ENCODE measurements around the gene PLEKHA7.

Gene PLEKHA7

DNA sequence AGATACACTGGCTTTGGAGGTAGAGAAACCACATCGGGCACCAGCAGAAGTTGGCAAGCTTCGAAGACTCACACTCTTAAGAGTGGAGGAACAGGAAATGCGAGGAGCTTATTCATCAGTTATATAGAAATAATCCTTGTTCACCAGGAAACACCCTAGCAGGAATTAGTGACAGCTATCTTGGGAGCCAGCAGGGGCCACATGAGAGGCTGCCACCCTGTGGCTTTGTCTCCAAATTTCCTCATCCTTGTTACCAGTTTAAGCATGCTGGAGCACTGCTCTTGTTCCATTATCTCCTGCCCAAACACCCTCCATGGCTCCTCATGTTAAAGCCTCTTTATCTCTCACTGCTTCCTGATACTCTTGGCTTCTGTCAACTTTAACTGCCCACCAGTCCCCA, 131.0 kb downstream of the PLEKHA7 start:
- Histone ChIP-seq H3K9ac (ENCODE audit: low read length) (no peak overlapping the region), H3K27ac (ENCODE audit: low read depth, low read length) (peak overlapping the region; percentile 45)

DNA sequence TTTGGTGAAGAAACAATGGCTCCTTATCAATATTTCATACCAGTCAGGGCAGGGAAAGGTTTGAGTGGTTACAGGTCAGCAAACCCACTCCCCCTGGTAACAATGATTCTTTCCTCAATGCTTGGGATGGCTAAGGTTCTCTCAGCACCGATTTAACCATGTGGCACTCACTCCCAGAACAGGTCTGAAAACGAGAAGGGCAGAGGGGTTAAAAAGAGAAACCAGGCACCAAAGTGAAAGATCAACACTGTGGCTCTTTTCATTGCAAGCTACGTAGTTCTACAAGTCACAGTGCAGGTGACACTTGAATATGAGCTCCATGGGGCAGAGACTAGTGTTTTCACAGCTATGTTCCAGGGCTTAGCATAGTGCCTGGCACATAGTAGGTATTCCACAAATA, 132.4 kb downstream of the PLEKHA7 start:
- Histone ChIP-seq H3K36me3 (ENCODE audit: control insufficient read depth, insufficient read depth, low read length) (no peaks in the 10 kb centered on the region), H3K18ac (ENCODE audit: low read length) (no peak overlapping the region), H2BK5ac (ENCODE audit: low read length) (no peak overlapping the region), H3K4me3 (ENCODE audit: low read length) (no peak overlapping the region), H3K27me3 (ENCODE audit: insufficient read depth, low read length, poor library complexity) (no peaks in the 10 kb centered on the region), H3K9ac (ENCODE audit: low read length) (no peak overlapping the region), H3K4me2 (ENCODE audit: low read length) (no peak overlapping the region), H3K56ac (ENCODE audit: low read length) (no peak overlapping the region), H3K27ac (ENCODE audit: low read depth, low read length) (no peak overlapping the region), H3K4ac (ENCODE audit: low read depth, low read length) (no peak overlapping the region), H4K8ac (ENCODE audit: low read depth, low read length) (no peak overlapping the region), H3K4me1 (ENCODE audit: control insufficient read depth, low read depth, low read length) (peaks cover 21% of the 10 kb centered on the region), H2AK5ac (ENCODE audit: low read length) (no peak overlapping the region), H3K23ac (ENCODE audit: low read length) (no peak overlapping the region), H3K79me1 (ENCODE audit: low read length) (no peaks in the 10 kb centered on the region), H2BK120ac (ENCODE audit: low read depth, low read length) (no peak overlapping the region), H3K79me2 (ENCODE audit: control insufficient read depth, insufficient read depth, low read length) (no peaks in the 10 kb centered on the region), H2BK15ac (replicated peaks; ENCODE audit: low read depth) (no peak overlapping the region), H4K5ac (ENCODE audit: low read length) (no peak overlapping the region)
- no CpG with 5 or more reads among the region's 3 CpGs for WGBS (ENCODE audit: extremely low coverage, insufficient coverage, low lambda C conversion rate)
- no peak for DNase-seq

More for the DNA sequence above, 131.0 kb downstream of the PLEKHA7 start:
- peak; percentile 94 for DNase-seq
- Histone ChIP-seq H3K4ac (ENCODE audit: low read depth, low read length) (no peak overlapping the region), H2AK5ac (ENCODE audit: low read length) (no peak overlapping the region), H2BK15ac (replicated peaks; ENCODE audit: low read depth) (no peak overlapping the region), H3K27me3 (ENCODE audit: insufficient read depth, low read length, poor library complexity) (no peaks in the 10 kb centered on the region), H3K4me3 (ENCODE audit: low read length) (no peak overlapping the region), H3K4me2 (ENCODE audit: low read length) (no peak overlapping the region), H3K56ac (ENCODE audit: low read length) (peak overlapping the region; percentile 35), H4K5ac (ENCODE audit: low read length) (no peak overlapping the region), H2BK120ac (ENCODE audit: low read depth, low read length) (no peak overlapping the region), H3K79me1 (ENCODE audit: low read length) (no peaks in the 10 kb centered on the region), H3K36me3 (ENCODE audit: control insufficient read depth, insufficient read depth, low read length) (no peaks in the 10 kb centered on the region), H3K79me2 (ENCODE audit: control insufficient read depth, insufficient read depth, low read length) (no peaks in the 10 kb centered on the region), H3K4me1 (ENCODE audit: control insufficient read depth, low read depth, low read length) (peaks cover 17% of the 10 kb centered on the region), H3K18ac (ENCODE audit: low read length) (peak overlapping the region; percentile 40), H3K23ac (ENCODE audit: low read length) (no peak overlapping the region), H4K8ac (ENCODE audit: low read depth, low read length) (no peak overlapping the region), H2BK5ac (ENCODE audit: low read length) (peak overlapping the region; percentile 71)
- WGBS (ENCODE audit: extremely low coverage, insufficient coverage, low lambda C conversion rate) = no CpG with 5 or more reads among the region's 3 CpGs

DNA sequence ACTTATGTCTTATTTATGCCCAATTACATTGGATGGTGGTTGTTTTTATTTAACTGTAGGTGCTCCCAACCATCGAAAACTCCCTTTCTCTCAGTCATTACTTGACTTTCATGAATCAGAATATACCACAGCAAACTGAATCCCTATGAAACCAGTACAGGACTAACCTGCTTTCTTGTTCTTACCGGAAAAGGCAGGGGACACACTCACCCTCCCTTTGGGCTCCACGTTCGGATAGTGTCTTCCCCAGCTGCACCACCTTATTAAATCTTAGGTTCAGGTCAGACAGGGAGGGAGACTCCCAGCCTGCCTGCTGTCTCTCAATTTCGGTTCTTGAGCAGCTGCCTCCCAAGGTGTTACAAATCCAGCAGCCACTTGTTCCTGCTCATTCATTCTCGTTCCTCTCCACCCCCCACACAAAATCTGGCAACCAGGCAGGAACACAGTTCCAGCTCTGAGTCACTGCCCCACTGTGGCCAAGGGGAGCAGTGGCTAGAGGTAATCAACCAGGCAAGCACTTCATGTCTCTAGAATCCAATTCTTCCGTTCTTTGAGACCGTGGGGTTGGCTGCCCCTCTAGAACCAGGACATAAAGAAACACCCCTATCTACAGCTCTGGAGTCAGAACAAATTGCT, 133.0 kb downstream of the PLEKHA7 start:
- no peaks in the 10 kb centered on the region for H3K79me1 ChIP-seq (ENCODE audit: low read length)
- H3K79me2 ChIP-seq (ENCODE audit: control insufficient read depth, insufficient read depth, low read length) = no peaks in the 10 kb centered on the region
- H3K4me1 ChIP-seq (ENCODE audit: control insufficient read depth, low read depth, low read length) = peaks cover 27% of the 10 kb centered on the region
- no peak overlapping the region for H3K18ac ChIP-seq (ENCODE audit: low read length)
- H2BK5ac ChIP-seq (ENCODE audit: low read length) = peak overlapping the region; percentile 44
- H3K27me3 ChIP-seq (ENCODE audit: insufficient read depth, low read length, poor library complexity) = no peaks in the 10 kb centered on the region
- no peak overlapping the region for H3K23ac ChIP-seq (ENCODE audit: low read length)
- H3K56ac ChIP-seq (ENCODE audit: low read length) = peak overlapping the region; percentile 42
- no peak overlapping the region for H4K8ac ChIP-seq (ENCODE audit: low read depth, low read length)
- no peak overlapping the region for H3K27ac ChIP-seq (ENCODE audit: low read depth, low read length)
- H3K4me2 ChIP-seq (ENCODE audit: low read length) = no peak overlapping the region
- no peaks in the 10 kb centered on the region for H3K36me3 ChIP-seq (ENCODE audit: control insufficient read depth, insufficient read depth, low read length)
- H2AK5ac ChIP-seq (ENCODE audit: low read length) = no peak overlapping the region
- H2BK120ac ChIP-seq (ENCODE audit: low read depth, low read length) = no peak overlapping the region
- DNase-seq = peak; percentile 82
- no peak overlapping the region for H3K4ac ChIP-seq (ENCODE audit: low read depth, low read length)
- no peak overlapping the region for H3K9ac ChIP-seq (ENCODE audit: low read length)
- no peak overlapping the region for H4K5ac ChIP-seq (ENCODE audit: low read length)
- no CpG with 5 or more reads among the region's 8 CpGs for WGBS (ENCODE audit: extremely low coverage, insufficient coverage, low lambda C conversion rate)
- H2BK15ac ChIP-seq (replicated peaks; ENCODE audit: low read depth) = no peak overlapping the region
- no peak overlapping the region for H3K4me3 ChIP-seq (ENCODE audit: low read length)

DNA sequence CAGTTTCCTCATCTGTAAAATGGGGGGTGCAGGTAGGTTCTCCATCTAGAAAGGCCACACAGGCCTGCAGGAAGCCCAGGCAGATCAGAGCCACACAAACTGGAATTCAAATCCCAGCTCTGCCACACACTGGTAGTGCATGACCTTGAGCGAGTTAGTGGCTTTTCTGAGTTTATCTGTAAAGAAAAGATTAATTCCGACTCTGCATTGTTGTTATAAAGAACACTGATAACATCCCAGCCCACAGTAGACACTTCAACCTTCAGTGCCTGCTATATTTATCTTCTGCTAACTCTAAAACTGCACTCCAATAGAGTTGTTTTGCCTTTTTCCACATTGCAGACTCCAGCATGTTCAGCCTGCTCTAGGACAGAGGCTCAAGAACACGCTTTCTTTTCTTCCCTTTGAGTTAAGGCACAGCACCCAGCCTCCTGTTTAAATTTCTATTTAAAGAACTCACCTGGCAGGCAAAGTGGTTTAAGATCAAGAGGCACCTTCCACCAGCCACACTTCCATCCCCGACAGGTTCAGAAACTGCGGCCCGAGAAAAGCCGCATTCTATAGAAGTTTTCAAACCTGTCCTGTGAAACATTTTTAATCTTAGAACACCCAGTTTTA, 133.9 kb downstream of the PLEKHA7 start:
- H3K18ac ChIP-seq (ENCODE audit: low read length) = peak overlapping the region; percentile 29
- H3K4me3 ChIP-seq (ENCODE audit: low read length) = no peak overlapping the region
- no peak overlapping the region for H3K9ac ChIP-seq (ENCODE audit: low read length)
- H3K27ac ChIP-seq (ENCODE audit: low read depth, low read length) = no peak overlapping the region
- no peak for DNase-seq
- H3K79me1 ChIP-seq (ENCODE audit: low read length) = no peaks in the 10 kb centered on the region
- no peak overlapping the region for H2BK15ac ChIP-seq (replicated peaks; ENCODE audit: low read depth)
- no peak overlapping the region for H2BK5ac ChIP-seq (ENCODE audit: low read length)
- H3K4me2 ChIP-seq (ENCODE audit: low read length) = no peak overlapping the region
- H3K4ac ChIP-seq (ENCODE audit: low read depth, low read length) = no peak overlapping the region
- no peaks in the 10 kb centered on the region for H3K79me2 ChIP-seq (ENCODE audit: control insufficient read depth, insufficient read depth, low read length)
- no peak overlapping the region for H3K23ac ChIP-seq (ENCODE audit: low read length)
- H2BK120ac ChIP-seq (ENCODE audit: low read depth, low read length) = no peak overlapping the region
- H3K4me1 ChIP-seq (ENCODE audit: control insufficient read depth, low read depth, low read length) = peaks cover 29% of the 10 kb centered on the region
- H3K27me3 ChIP-seq (ENCODE audit: insufficient read depth, low read length, poor library complexity) = no peaks in the 10 kb centered on the region
- no peak overlapping the region for H4K8ac ChIP-seq (ENCODE audit: low read depth, low read length)
- no CpG with 5 or more reads among the region's 7 CpGs for WGBS (ENCODE audit: extremely low coverage, insufficient coverage, low lambda C conversion rate)
- no peaks in the 10 kb centered on the region for H3K36me3 ChIP-seq (ENCODE audit: control insufficient read depth, insufficient read depth, low read length)
- no peak overlapping the region for H4K5ac ChIP-seq (ENCODE audit: low read length)
- H2AK5ac ChIP-seq (ENCODE audit: low read length) = no peak overlapping the region
- peak overlapping the region; percentile 6 for H3K56ac ChIP-seq (ENCODE audit: low read length)

DNA sequence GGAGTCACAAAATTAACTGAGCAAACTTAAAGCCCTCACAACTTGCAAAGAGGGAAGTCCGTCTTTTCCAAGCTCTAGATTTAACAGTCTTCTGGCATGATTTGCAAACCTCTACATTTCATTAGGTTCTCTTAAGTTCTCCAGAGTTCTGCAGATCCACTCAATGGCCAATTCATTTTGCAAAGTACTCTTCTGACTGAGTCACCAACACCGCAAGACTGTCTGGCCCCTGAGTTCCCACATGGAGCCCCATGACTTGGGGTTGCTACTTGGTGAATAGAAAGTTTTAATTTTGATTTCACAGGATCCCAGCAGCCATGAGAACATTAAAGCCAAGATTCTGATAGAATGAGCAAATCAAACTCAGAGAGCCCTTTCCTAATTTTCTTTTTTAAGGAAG, 134.5 kb downstream of the PLEKHA7 start:
- no peak for DNase-seq
- no peak overlapping the region for H2BK120ac ChIP-seq (ENCODE audit: low read depth, low read length)
- peak overlapping the region; percentile 67 for H2AK5ac ChIP-seq (ENCODE audit: low read length)
- no peaks in the 10 kb centered on the region for H3K36me3 ChIP-seq (ENCODE audit: control insufficient read depth, insufficient read depth, low read length)
- peak overlapping the region; percentile 16 for H3K23ac ChIP-seq (ENCODE audit: low read length)
- H3K79me1 ChIP-seq (ENCODE audit: low read length) = no peaks in the 10 kb centered on the region
- H2BK5ac ChIP-seq (ENCODE audit: low read length) = no peak overlapping the region
- no peak overlapping the region for H3K4ac ChIP-seq (ENCODE audit: low read depth, low read length)
- H3K27ac ChIP-seq (ENCODE audit: low read depth, low read length) = no peak overlapping the region
- H4K5ac ChIP-seq (ENCODE audit: low read length) = peak overlapping the region; percentile 54
- WGBS (ENCODE audit: extremely low coverage, insufficient coverage, low lambda C conversion rate) = no CpG with 5 or more reads among the region's 2 CpGs
- H4K8ac ChIP-seq (ENCODE audit: low read depth, low read length) = no peak overlapping the region
- peaks cover 29% of the 10 kb centered on the region for H3K4me1 ChIP-seq (ENCODE audit: control insufficient read depth, low read depth, low read length)
- H3K4me2 ChIP-seq (ENCODE audit: low read length) = no peak overlapping the region
- no peak overlapping the region for H2BK15ac ChIP-seq (replicated peaks; ENCODE audit: low read depth)
- H3K9ac ChIP-seq (ENCODE audit: low read length) = no peak overlapping the region
- peak overlapping the region; percentile 17 for H3K56ac ChIP-seq (ENCODE audit: low read length)
- no peaks in the 10 kb centered on the region for H3K79me2 ChIP-seq (ENCODE audit: control insufficient read depth, insufficient read depth, low read length)
- no peaks in the 10 kb centered on the region for H3K27me3 ChIP-seq (ENCODE audit: insufficient read depth, low read length, poor library complexity)
- no peak overlapping the region for H3K4me3 ChIP-seq (ENCODE audit: low read length)
- peak overlapping the region; percentile 69 for H3K18ac ChIP-seq (ENCODE audit: low read length)
